Measurements from ENCODE around the gene LAMB2. TPM values are rescaled to one million over a fixed set of nuclear protein-coding genes. Genes with fewer than 3 reads are reported as not detected.
A peak's percentile ranks its signal among the peaks of the same experiment; 100 is the strongest.

LAMB2 gene
- total RNA-seq, 4 donors from 2014 or later = 452 to 573 (median 527) TPM

GRCh38 chr3:49165771-49166751 lies 33.2 kb upstream of the LAMB2 start, which contains the start of gene CCDC71:
CCDC71 (minus strand) TSS chr3:49166331; CDS start chr3:49164208, 2,123 bp downstream.
- 0 to 12% methylated on average over 6 to 12 of the region's 69 CpGs for WGBS, 2 donors
- Histone ChIP-seq H3K4me1 (peaks cover 18 to 25% of the 10 kb centered on the region in 2 donors), H3K36me3 (peaks cover 12% of the 10 kb centered on the region in 2 donors), H3K9me3 (no peaks in the 10 kb centered on the region), H3K27me3 (no peaks in the 10 kb centered on the region), H3K4me3 (replicated peaks in 1 of 3) (peak within 1 kb of the TSS; percentile 75 to 95 (median 88)), H3K27ac (peak within 1 kb of the TSS; percentile 89 to 96 (median 90))
- intact Hi-C loops (cut with DNase I) = no loop called here
- peak; percentile 17 to 75 for TF ChIP-seq POLR2A (IDR thresholded peaks at IDR 0.05)
- no peak for TF ChIP-seq CTCF (IDR thresholded peaks at IDR 0.05)
- peak; percentile 65 for DNase-seq

- no peak for DNase-seq
- 37 to 43% methylated on average over 6 of the region's 6 CpGs for WGBS, 2 donors
- Histone ChIP-seq H3K4me3 (replicated peaks in 1 of 3) (peak overlapping the region; percentile 75 to 95 (median 88)), H3K9me3 (no peaks in the 10 kb centered on the region), H3K27ac (peak overlapping the region; percentile 89 to 96 (median 90)), H3K4me1 (peaks cover 13 to 16% of the 10 kb centered on the region in 2 donors), H3K36me3 (peaks cover 12% of the 10 kb centered on the region in 2 donors), H3K27me3 (no peaks in the 10 kb centered on the region)
- no peak for TF ChIP-seq POLR2A (IDR thresholded peaks at IDR 0.05)
- intact Hi-C loops (cut with DNase I) = no loop called here
Measured at GRCh38 chr3:49164983-49165720, 32.3 kb upstream of the LAMB2 start.

- H3K9me3 ChIP-seq = no peaks in the 10 kb centered on the region
- TF ChIP-seq POLR2A (IDR thresholded peaks at IDR 0.05) (no peak), CTCF (IDR thresholded peaks at IDR 0.05) (no peak)
- H3K27ac ChIP-seq = no peak overlapping the region
- H3K36me3 ChIP-seq = peaks cover 12% of the 10 kb centered on the region in 2 donors
- no peaks in the 10 kb centered on the region for H3K27me3 ChIP-seq
- intact Hi-C loops (cut with DNase I) = no loop called here
- peaks cover 22 to 25% of the 10 kb centered on the region in 2 donors for H3K4me1 ChIP-seq
- 91 to 95% methylated on average over 7 to 8 of the region's 8 CpGs for WGBS, 2 donors
- no peak for DNase-seq
- H3K4me3 ChIP-seq (replicated peaks in 1 of 3) = no peak overlapping the region
Measured at GRCh38 chr3:49163609-49164008, 30.8 kb upstream of the LAMB2 start.

- H3K36me3 ChIP-seq = peaks cover 12% of the 10 kb centered on the region in 2 donors
- no peak for TF ChIP-seq POLR2A (IDR thresholded peaks at IDR 0.05)
- H3K9me3 ChIP-seq = no peaks in the 10 kb centered on the region
- intact Hi-C loops (cut with DNase I) = no loop called here
- no peaks in the 10 kb centered on the region for H3K27me3 ChIP-seq
- H3K27ac ChIP-seq = no peak overlapping the region
- 94 to 95% methylated on average over 18 to 21 of the region's 21 CpGs for WGBS, 2 donors
- DNase-seq = no peak
- no peak overlapping the region for H3K4me3 ChIP-seq (replicated peaks in 1 of 3)
- peaks cover 27 to 32% of the 10 kb centered on the region in 2 donors for H3K4me1 ChIP-seq
Measured at GRCh38 chr3:49162751-49163419, 30.0 kb upstream of the LAMB2 start.

GRCh38 chr3:49161808-49162530 lies 29.1 kb upstream of the LAMB2 start:
- DNase-seq = no peak
- WGBS, 2 donors = 85 to 88% methylated on average over 2 to 3 of the region's 3 CpGs
- no peaks in the 10 kb centered on the region for H3K27me3 ChIP-seq
- no peak for TF ChIP-seq POLR2A (IDR thresholded peaks at IDR 0.05)
- no peak for TF ChIP-seq CTCF (IDR thresholded peaks at IDR 0.05)
- H3K9me3 ChIP-seq = no peaks in the 10 kb centered on the region
- intact Hi-C loops (cut with DNase I) = no loop called here
- peaks cover 27 to 34% of the 10 kb centered on the region in 2 donors for H3K4me1 ChIP-seq
- no peak overlapping the region for H3K4me3 ChIP-seq (replicated peaks in 1 of 3)
- H3K27ac ChIP-seq = no peak overlapping the region
- H3K36me3 ChIP-seq = peaks cover 12% of the 10 kb centered on the region in 2 donors

All from thyroid gland (tissue), 4 donors.